ENCODE results near the gene PDZD8.

The PDZD8 gene

GRCh38 chr10:117363028-117363427 is 12.2 kb downstream of the PDZD8 start:
- peaks cover 18% of the 10 kb centered on the region for H3K4me1 ChIP-seq (ENCODE audit: control insufficient read depth, insufficient read depth, low read length)
- no peak overlapping the region for H3K27ac ChIP-seq (ENCODE audit: low read depth, low read length)
- H3K36me3 ChIP-seq (ENCODE audit: control insufficient read depth, insufficient read depth, low read length), result no peaks in the 10 kb centered on the region
- no peaks in the 10 kb centered on the region for H3K27me3 ChIP-seq (ENCODE audit: control insufficient read depth, insufficient read depth, low read length)
- H3K9ac ChIP-seq (ENCODE audit: low read length), result no peak overlapping the region
- H3K9me3 ChIP-seq (ENCODE audit: control insufficient read depth, insufficient read depth, low read depth, low read length), result no peaks in the 10 kb centered on the region
- no peak overlapping the region for H3K4me3 ChIP-seq (ENCODE audit: low read depth, low read length)

DNA sequence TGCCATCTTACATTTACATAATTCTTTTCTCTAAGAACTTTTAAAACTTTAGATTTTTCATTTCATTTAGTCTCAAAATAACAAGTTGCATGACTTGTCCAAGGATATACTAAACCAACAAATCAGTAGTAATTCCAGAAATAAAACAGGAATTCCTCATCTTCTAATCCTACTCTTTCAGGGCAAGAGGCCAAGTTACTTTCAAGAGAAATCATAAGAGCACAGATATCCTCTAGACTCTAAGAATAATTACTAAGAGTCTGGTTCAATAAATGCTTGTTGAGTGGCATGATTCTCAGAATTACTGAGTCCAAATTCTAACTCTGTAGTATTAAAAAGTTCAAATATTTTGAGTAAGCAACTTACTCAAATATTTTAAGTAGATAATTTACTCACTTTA is 12.9 kb downstream of the PDZD8 start:
- no peak overlapping the region for H3K4me3 ChIP-seq (ENCODE audit: low read depth, low read length)
- H3K9ac ChIP-seq (ENCODE audit: low read length), result no peak overlapping the region
- H3K4me1 ChIP-seq (ENCODE audit: control insufficient read depth, insufficient read depth, low read length), result peaks cover 18% of the 10 kb centered on the region
- no peaks in the 10 kb centered on the region for H3K9me3 ChIP-seq (ENCODE audit: control insufficient read depth, insufficient read depth, low read depth, low read length)
- H3K27me3 ChIP-seq (ENCODE audit: control insufficient read depth, insufficient read depth, low read length), result no peaks in the 10 kb centered on the region
- no peak overlapping the region for H3K27ac ChIP-seq (ENCODE audit: low read depth, low read length)
- no peaks in the 10 kb centered on the region for H3K36me3 ChIP-seq (ENCODE audit: control insufficient read depth, insufficient read depth, low read length)

DNA sequence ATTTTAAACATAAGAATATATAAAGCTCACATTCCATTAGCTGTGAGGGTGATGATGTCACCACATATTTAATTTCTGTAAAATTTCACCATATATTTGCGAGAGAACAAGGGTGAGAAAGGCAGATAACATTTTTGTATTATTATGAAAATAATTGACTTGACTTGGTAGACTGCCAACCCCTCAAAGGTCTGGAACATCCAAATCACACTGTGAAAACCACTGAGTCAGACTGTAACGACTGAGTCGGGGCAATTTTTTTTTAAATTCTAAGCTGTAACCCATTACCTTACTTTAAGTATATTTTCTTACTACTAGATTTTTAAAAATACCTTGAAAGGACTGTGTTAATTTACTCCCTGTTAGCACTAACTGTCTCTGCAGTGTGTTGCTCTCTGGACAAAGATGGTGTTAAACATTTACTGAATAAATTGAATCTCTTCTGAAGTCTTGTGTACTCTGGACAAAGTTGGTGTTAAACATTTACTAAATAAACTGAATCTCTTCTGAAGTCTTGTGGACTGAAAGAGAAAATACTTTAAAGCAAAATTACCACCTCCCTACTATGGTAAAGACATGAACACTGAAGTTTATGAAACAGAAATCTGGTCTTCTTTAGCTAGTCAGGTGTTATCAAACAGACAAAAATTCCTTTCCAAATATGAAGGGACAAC is 14.1 kb downstream of the PDZD8 start:
- Histone ChIP-seq H3K4me1 (ENCODE audit: control insufficient read depth, insufficient read depth, low read length) (peaks cover 18% of the 10 kb centered on the region), H3K9ac (ENCODE audit: low read length) (no peak overlapping the region), H3K9me3 (ENCODE audit: control insufficient read depth, insufficient read depth, low read depth, low read length) (no peaks in the 10 kb centered on the region), H3K4me3 (ENCODE audit: low read depth, low read length) (no peak overlapping the region), H3K36me3 (ENCODE audit: control insufficient read depth, insufficient read depth, low read length) (no peaks in the 10 kb centered on the region), H3K27ac (ENCODE audit: low read depth, low read length) (no peak overlapping the region), H3K27me3 (ENCODE audit: control insufficient read depth, insufficient read depth, low read length) (no peaks in the 10 kb centered on the region)

DNA sequence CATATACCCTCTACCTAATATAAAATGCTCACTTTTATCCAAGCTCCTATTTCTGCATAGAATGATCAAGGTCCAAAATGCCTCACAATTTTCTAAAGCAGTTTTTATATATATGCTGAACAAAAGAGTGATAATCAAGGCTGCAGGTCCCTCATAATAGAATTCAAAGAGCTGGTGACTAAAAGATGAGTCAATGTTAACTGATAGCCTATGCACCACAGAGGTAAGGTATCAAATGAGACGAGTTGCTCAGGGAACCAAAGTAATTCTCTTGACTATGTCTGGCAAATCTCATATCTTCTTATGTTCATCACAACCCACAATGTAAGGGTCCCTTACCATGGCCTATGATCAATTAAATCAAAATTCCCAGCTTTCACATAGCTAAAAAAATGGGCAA is 15.2 kb downstream of the PDZD8 start:
- Histone ChIP-seq H3K4me3 (ENCODE audit: low read depth, low read length) (no peak overlapping the region), H3K27ac (ENCODE audit: low read depth, low read length) (no peak overlapping the region), H3K9ac (ENCODE audit: low read length) (no peak overlapping the region), H3K27me3 (ENCODE audit: control insufficient read depth, insufficient read depth, low read length) (no peaks in the 10 kb centered on the region), H3K4me1 (ENCODE audit: control insufficient read depth, insufficient read depth, low read length) (peaks cover 18% of the 10 kb centered on the region), H3K9me3 (ENCODE audit: control insufficient read depth, insufficient read depth, low read depth, low read length) (no peaks in the 10 kb centered on the region), H3K36me3 (ENCODE audit: control insufficient read depth, insufficient read depth, low read length) (no peaks in the 10 kb centered on the region)

GRCh38 chr10:117355072-117355471 is 20.2 kb downstream of the PDZD8 start:
- peaks cover 19% of the 10 kb centered on the region for H3K4me1 ChIP-seq (ENCODE audit: control insufficient read depth, insufficient read depth, low read length)
- H3K9ac ChIP-seq (ENCODE audit: low read length), result no peak overlapping the region
- no peaks in the 10 kb centered on the region for H3K36me3 ChIP-seq (ENCODE audit: control insufficient read depth, insufficient read depth, low read length)
- no peak overlapping the region for H3K4me3 ChIP-seq (ENCODE audit: low read depth, low read length)
- no peaks in the 10 kb centered on the region for H3K27me3 ChIP-seq (ENCODE audit: control insufficient read depth, insufficient read depth, low read length)
- no peaks in the 10 kb centered on the region for H3K9me3 ChIP-seq (ENCODE audit: control insufficient read depth, insufficient read depth, low read depth, low read length)
- H3K27ac ChIP-seq (ENCODE audit: low read depth, low read length), result no peak overlapping the region

- no peak overlapping the region for H3K4me3 ChIP-seq (ENCODE audit: low read depth, low read length)
- H3K27ac ChIP-seq (ENCODE audit: low read depth, low read length), result no peak overlapping the region
- no peaks in the 10 kb centered on the region for H3K9me3 ChIP-seq (ENCODE audit: control insufficient read depth, insufficient read depth, low read depth, low read length)
- H3K27me3 ChIP-seq (ENCODE audit: control insufficient read depth, insufficient read depth, low read length), result no peaks in the 10 kb centered on the region
- no peaks in the 10 kb centered on the region for H3K36me3 ChIP-seq (ENCODE audit: control insufficient read depth, insufficient read depth, low read length)
- H3K9ac ChIP-seq (ENCODE audit: low read length), result no peak overlapping the region
- peaks cover 24% of the 10 kb centered on the region for H3K4me1 ChIP-seq (ENCODE audit: control insufficient read depth, insufficient read depth, low read length)
Observed at GRCh38 chr10:117353684-117354083, 21.6 kb downstream of the PDZD8 start.

- Histone ChIP-seq H3K27ac (ENCODE audit: low read depth, low read length) (no peak overlapping the region), H3K4me1 (ENCODE audit: control insufficient read depth, insufficient read depth, low read length) (peaks cover 33% of the 10 kb centered on the region)
Observed at GRCh38 chr10:117352724-117353123, 22.5 kb downstream of the PDZD8 start.

DNA sequence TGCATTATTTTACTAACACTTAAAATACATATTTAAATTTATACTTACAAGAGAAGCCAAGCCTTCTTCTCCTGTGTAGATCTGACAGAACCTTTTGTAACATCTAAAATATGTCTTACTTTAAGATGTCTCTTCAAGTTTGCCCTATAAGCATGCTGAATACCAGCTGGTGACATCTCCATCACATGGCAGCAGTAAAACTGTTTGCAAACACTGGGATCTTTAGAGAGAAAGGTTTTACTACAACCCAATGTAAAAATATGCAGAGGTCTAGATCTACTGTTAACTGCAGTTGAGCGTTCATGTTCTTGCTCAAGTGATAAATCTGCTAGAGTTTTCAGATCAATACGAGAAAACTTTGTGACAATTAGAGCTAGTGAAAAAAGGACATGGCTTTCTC is 23.2 kb downstream of the PDZD8 start:
- H3K27me3 ChIP-seq (ENCODE audit: control insufficient read depth, insufficient read depth, low read length), result no peaks in the 10 kb centered on the region
- H3K4me3 ChIP-seq (ENCODE audit: low read depth, low read length), result no peak overlapping the region
- no peaks in the 10 kb centered on the region for H3K9me3 ChIP-seq (ENCODE audit: control insufficient read depth, insufficient read depth, low read depth, low read length)
- peaks cover 40% of the 10 kb centered on the region for H3K4me1 ChIP-seq (ENCODE audit: control insufficient read depth, insufficient read depth, low read length)
- H3K36me3 ChIP-seq (ENCODE audit: control insufficient read depth, insufficient read depth, low read length), result no peaks in the 10 kb centered on the region
- H3K27ac ChIP-seq (ENCODE audit: low read depth, low read length), result no peak overlapping the region
- H3K9ac ChIP-seq (ENCODE audit: low read length), result no peak overlapping the region

More at GRCh38 chr10:117352724-117353123, 22.5 kb downstream of the PDZD8 start:
- H3K9me3 ChIP-seq (ENCODE audit: control insufficient read depth, insufficient read depth, low read depth, low read length), result no peaks in the 10 kb centered on the region
- no peaks in the 10 kb centered on the region for H3K27me3 ChIP-seq (ENCODE audit: control insufficient read depth, insufficient read depth, low read length)
- no peaks in the 10 kb centered on the region for H3K36me3 ChIP-seq (ENCODE audit: control insufficient read depth, insufficient read depth, low read length)
- H3K9ac ChIP-seq (ENCODE audit: low read length), result no peak overlapping the region
- no peak overlapping the region for H3K4me3 ChIP-seq (ENCODE audit: low read depth, low read length)

- Histone ChIP-seq H3K9ac (ENCODE audit: low read length) (no peak overlapping the region), H3K4me3 (ENCODE audit: low read depth, low read length) (no peak overlapping the region), H3K27me3 (ENCODE audit: control insufficient read depth, insufficient read depth, low read length) (no peaks in the 10 kb centered on the region), H3K36me3 (ENCODE audit: control insufficient read depth, insufficient read depth, low read length) (no peaks in the 10 kb centered on the region), H3K27ac (ENCODE audit: low read depth, low read length) (no peak overlapping the region), H3K4me1 (ENCODE audit: control insufficient read depth, insufficient read depth, low read length) (peaks cover 44% of the 10 kb centered on the region), H3K9me3 (ENCODE audit: control insufficient read depth, insufficient read depth, low read depth, low read length) (no peaks in the 10 kb centered on the region)
Observed at GRCh38 chr10:117351558-117351957, 23.7 kb downstream of the PDZD8 start.

GRCh38 chr10:117350909-117351308 is 24.3 kb downstream of the PDZD8 start:
- H3K36me3 ChIP-seq (ENCODE audit: control insufficient read depth, insufficient read depth, low read length), result no peaks in the 10 kb centered on the region
- peaks cover 47% of the 10 kb centered on the region for H3K4me1 ChIP-seq (ENCODE audit: control insufficient read depth, insufficient read depth, low read length)
- H3K27me3 ChIP-seq (ENCODE audit: control insufficient read depth, insufficient read depth, low read length), result no peaks in the 10 kb centered on the region
- H3K27ac ChIP-seq (ENCODE audit: low read depth, low read length), result no peak overlapping the region
- no peaks in the 10 kb centered on the region for H3K9me3 ChIP-seq (ENCODE audit: control insufficient read depth, insufficient read depth, low read depth, low read length)
- no peak overlapping the region for H3K4me3 ChIP-seq (ENCODE audit: low read depth, low read length)
- H3K9ac ChIP-seq (ENCODE audit: low read length), result no peak overlapping the region

GRCh38 chr10:117348236-117348635 is 27.0 kb downstream of the PDZD8 start:
- no peaks in the 10 kb centered on the region for H3K9me3 ChIP-seq (ENCODE audit: control insufficient read depth, insufficient read depth, low read depth, low read length)

More at GRCh38 chr10:117348236-117348635, 27.0 kb downstream of the PDZD8 start:
- Histone ChIP-seq H3K27ac (ENCODE audit: low read depth, low read length) (no peak overlapping the region), H3K4me1 (ENCODE audit: control insufficient read depth, insufficient read depth, low read length) (peaks cover 58% of the 10 kb centered on the region), H3K36me3 (ENCODE audit: control insufficient read depth, insufficient read depth, low read length) (no peaks in the 10 kb centered on the region), H3K9ac (ENCODE audit: low read length) (no peak overlapping the region), H3K27me3 (ENCODE audit: control insufficient read depth, insufficient read depth, low read length) (no peaks in the 10 kb centered on the region), H3K4me3 (ENCODE audit: low read depth, low read length) (no peak overlapping the region)
